Chondrocyte (in vitro differentiated cells): ENCODE measurements around the gene CECR2. TPM values are rescaled to one million over a fixed set of nuclear protein-coding genes. Genes with fewer than 3 reads are reported as not detected.

Experiments used
- DNase-seq: peaks from one replicate; pipeline ENCODE4 v3.0.0; 2021; ENCODE audit warnings: mixed read lengths, low spot score
- H3K27ac Mint-ChIP-seq: one replicate; pipeline ENCODE4 v1.8.0; 2021; ENCODE audit warnings: mild to moderate bottlenecking, moderate library complexity, mixed read lengths; ENCODE audit not compliant: unreplicated experiment
- H3K27me3 Mint-ChIP-seq: 2 replicates; pipeline ENCODE4 v1.8.0; 2021; ENCODE audit warnings: low read depth, mixed read lengths
- H3K36me3 Mint-ChIP-seq: 2 replicates; pipeline ENCODE4 v1.8.0; 2021; ENCODE audit warnings: low read depth, mixed read lengths
- H3K4me1 Mint-ChIP-seq: 2 replicates; pipeline ENCODE4 v1.8.0; 2021; ENCODE audit warnings: low read depth, mild to moderate bottlenecking, mixed read lengths
- H3K4me3 Mint-ChIP-seq: one replicate; pipeline ENCODE4 v1.8.0; 2021; ENCODE audit warnings: mild to moderate bottlenecking, moderate library complexity, mixed read lengths; ENCODE audit not compliant: unreplicated experiment
- H3K9me3 Mint-ChIP-seq: 2 replicates; pipeline ENCODE4 v1.8.0; 2021; ENCODE audit warnings: low read depth, mixed read lengths
- CTCF ChIP-seq: fragments of 200-600 bp; sonication (generic); IDR thresholded peaks from 2 replicates; pipeline ENCODE4 v1.5.0; 2021; ENCODE audit warnings: antibody characterized with exemption, mild to moderate bottlenecking, moderate library complexity
- total RNA-seq: library from RNA; stranded (reverse); gene quantifications from 3 replicates; pipeline ENCODE4 v1.2.1, GENCODE V29; 2021

The CECR2 gene
- total RNA-seq, 1 donor from 2014 or later = 0.20 TPM

- DNase-seq = no peak
- H3K27ac Mint-ChIP-seq = no peak overlapping the region
- H3K4me3 Mint-ChIP-seq = no peak overlapping the region
- H3K27me3 Mint-ChIP-seq = no peaks in the 10 kb centered on the region
- peaks cover 29% of the 10 kb centered on the region for H3K36me3 Mint-ChIP-seq
- TF ChIP-seq CTCF = no peak
- H3K4me1 Mint-ChIP-seq = no peaks in the 10 kb centered on the region
- no peaks in the 10 kb centered on the region for H3K9me3 Mint-ChIP-seq
These were observed 220.6 kb downstream of the CECR2 start for GRCh38 chr22:17589810-17590375.

GRCh38 chr22:17590586-17590985 is 221.3 kb downstream of the CECR2 start:
- no peaks in the 10 kb centered on the region for H3K27me3 Mint-ChIP-seq
- peaks cover 33% of the 10 kb centered on the region for H3K36me3 Mint-ChIP-seq
- H3K4me1 Mint-ChIP-seq = no peaks in the 10 kb centered on the region
- H3K4me3 Mint-ChIP-seq = no peak overlapping the region
- TF ChIP-seq CTCF = no peak
- no peak for DNase-seq
- no peaks in the 10 kb centered on the region for H3K9me3 Mint-ChIP-seq
- no peak overlapping the region for H3K27ac Mint-ChIP-seq

- no peak for DNase-seq
- no peak overlapping the region for H3K27ac Mint-ChIP-seq
- H3K36me3 Mint-ChIP-seq = peaks cover 43% of the 10 kb centered on the region
- no peaks in the 10 kb centered on the region for H3K9me3 Mint-ChIP-seq
- H3K4me1 Mint-ChIP-seq = peaks cover 1% of the 10 kb centered on the region
- H3K27me3 Mint-ChIP-seq = no peaks in the 10 kb centered on the region
- H3K4me3 Mint-ChIP-seq = no peak overlapping the region
- TF ChIP-seq CTCF = no peak
These were observed 222.9 kb downstream of the CECR2 start for GRCh38 chr22:17592201-17592600.

GRCh38 chr22:17596226-17596625 is 227.0 kb downstream of the CECR2 start:
- peaks cover 5% of the 10 kb centered on the region for H3K4me1 Mint-ChIP-seq
- peaks cover 58% of the 10 kb centered on the region for H3K36me3 Mint-ChIP-seq
- H3K27me3 Mint-ChIP-seq = no peaks in the 10 kb centered on the region
- no peak for DNase-seq
- no peak overlapping the region for H3K4me3 Mint-ChIP-seq
- TF ChIP-seq CTCF = no peak
- no peak overlapping the region for H3K27ac Mint-ChIP-seq
- H3K9me3 Mint-ChIP-seq = no peaks in the 10 kb centered on the region

- Mint-ChIP-seq H3K27me3 (no peaks in the 10 kb centered on the region), H3K4me1 (peaks cover 5% of the 10 kb centered on the region), H3K36me3 (peaks cover 51% of the 10 kb centered on the region), H3K27ac (peak overlapping the region; percentile 75), H3K4me3 (no peak overlapping the region), H3K9me3 (no peaks in the 10 kb centered on the region)
- TF ChIP-seq CTCF = no peak
- no peak for DNase-seq
These were observed 228.0 kb downstream of the CECR2 start for GRCh38 chr22:17597217-17597616.
